HG03045 (cell line): ENCODE data around the gene TRIM72.
"Not testable (repeated sequence)": the region's sequence is repeated elsewhere in the genome, so short reads cannot be mapped to it uniquely, and the experiment has no call there.

ENCODE experiments used
- ATAC-seq: cut with Tn5 transposase; IDR thresholded peaks from one replicate; pipeline ENCODE4 v1.9.1; 2021; ENCODE audit warnings: mild to moderate bottlenecking, moderate library complexity; ENCODE audit not compliant: unreplicated experiment

TRIM72 gene

GRCh38 chr16:31213877-31214707 is at the start of gene TRIM72:
TSS of gene TRIM72 (plus strand) at chr16:31214119. CDS start at chr16:31214739, 620 bp downstream.
- no peak for ATAC-seq

GRCh38 chr16:31167315-31167714 is 46.6 kb upstream of the TRIM72 start:
- ATAC-seq = no peak

GRCh38 chr16:31168848-31169247 is 45.1 kb upstream of the TRIM72 start:
- ATAC-seq = no peak

- ATAC-seq = not testable (repeated sequence)
Observed at GRCh38 chr16:31170048-31170447, 43.9 kb upstream of the TRIM72 start.

GRCh38 chr16:31177136-31177535 is 36.8 kb upstream of the TRIM72 start:
- ATAC-seq = no peak

- ATAC-seq = peak; percentile 2
Observed at GRCh38 chr16:31179219-31179746, 34.6 kb upstream of the TRIM72 start.

- ATAC-seq = peak; percentile 56
Observed at GRCh38 chr16:31179747-31180459, 34.0 kb upstream of the TRIM72 start, which contains the start of gene FUS. TSS of gene FUS (plus strand) at chr16:31180139. CDS start at chr16:31180215, 76 bp downstream.

GRCh38 chr16:31181102-31181830 is 32.7 kb upstream of the TRIM72 start:
- ATAC-seq = no peak

GRCh38 chr16:31182391-31182790 is 31.5 kb upstream of the TRIM72 start:
- no peak for ATAC-seq

- no peak for ATAC-seq
Observed at GRCh38 chr16:31183432-31184428, 30.2 kb upstream of the TRIM72 start.

- ATAC-seq = no peak
Observed at GRCh38 chr16:31184888-31185287, 29.0 kb upstream of the TRIM72 start.

- ATAC-seq = no peak
Observed at GRCh38 chr16:31185339-31185738, 28.6 kb upstream of the TRIM72 start.

GRCh38 chr16:31186176-31186575 is 27.7 kb upstream of the TRIM72 start:
- no peak for ATAC-seq

- ATAC-seq = no peak
Observed at GRCh38 chr16:31186930-31187807, 26.8 kb upstream of the TRIM72 start.

GRCh38 chr16:31187808-31188189 is 26.1 kb upstream of the TRIM72 start:
- ATAC-seq = no peak

- no peak for ATAC-seq
Observed at GRCh38 chr16:31188450-31189411, 25.2 kb upstream of the TRIM72 start.

- no peak for ATAC-seq
Observed at GRCh38 chr16:31189412-31189778, 24.5 kb upstream of the TRIM72 start.

- ATAC-seq = no peak
Observed at GRCh38 chr16:31190061-31190460, 23.9 kb upstream of the TRIM72 start.
